ENCODE results near the gene MYH9. TPM values are rescaled to one million over a fixed set of nuclear protein-coding genes. Genes with fewer than 3 reads are reported as not detected.

MYH9 gene
- total RNA-seq, 4 donors from 2014 or later = 284 to 323 (median 294) TPM

GRCh38 chr22:36398601-36399471, 11.1 kb upstream of the MYH9 start:
- TF ChIP-seq EP300 (IDR thresholded peaks at IDR 0.05) (no peak), POLR2A (IDR thresholded peaks at IDR 0.05) (no peak)
- TF ChIP-seq, protein P1, sequence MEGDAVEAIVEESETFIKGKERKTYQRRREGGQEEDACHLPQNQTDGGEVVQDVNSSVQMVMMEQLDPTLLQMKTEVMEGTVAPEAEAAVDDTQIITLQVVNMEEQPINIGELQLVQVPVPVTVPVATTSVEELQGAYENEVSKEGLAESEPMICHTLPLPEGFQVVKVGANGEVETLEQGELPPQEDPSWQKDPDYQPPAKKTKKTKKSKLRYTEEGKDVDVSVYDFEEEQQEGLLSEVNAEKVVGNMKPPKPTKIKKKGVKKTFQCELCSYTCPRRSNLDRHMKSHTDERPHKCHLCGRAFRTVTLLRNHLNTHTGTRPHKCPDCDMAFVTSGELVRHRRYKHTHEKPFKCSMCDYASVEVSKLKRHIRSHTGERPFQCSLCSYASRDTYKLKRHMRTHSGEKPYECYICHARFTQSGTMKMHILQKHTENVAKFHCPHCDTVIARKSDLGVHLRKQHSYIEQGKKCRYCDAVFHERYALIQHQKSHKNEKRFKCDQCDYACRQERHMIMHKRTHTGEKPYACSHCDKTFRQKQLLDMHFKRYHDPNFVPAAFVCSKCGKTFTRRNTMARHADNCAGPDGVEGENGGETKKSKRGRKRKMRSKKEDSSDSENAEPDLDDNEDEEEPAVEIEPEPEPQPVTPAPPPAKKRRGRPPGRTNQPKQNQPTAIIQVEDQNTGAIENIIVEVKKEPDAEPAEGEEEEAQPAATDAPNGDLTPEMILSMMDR (IDR thresholded peaks at IDR 0.05) = no peak
- H3K27ac ChIP-seq = no peak overlapping the region
- 80% methylated on average over 10 of the region's 10 CpGs for WGBS
- H3K4me1 ChIP-seq = peaks cover 25% of the 10 kb centered on the region
- DNase-seq (ENCODE audit: low spot score in 2 of 2) = no peak
- no peaks in the 10 kb centered on the region for H3K36me3 ChIP-seq
- H3K27me3 ChIP-seq = no peaks in the 10 kb centered on the region
- H3K9me3 ChIP-seq = no peaks in the 10 kb centered on the region
- no peak overlapping the region for H3K4me3 ChIP-seq

- WGBS = 84% methylated on average over 13 of the region's 13 CpGs
- Histone ChIP-seq H3K9me3 (no peaks in the 10 kb centered on the region), H3K27me3 (no peaks in the 10 kb centered on the region), H3K27ac (no peak overlapping the region), H3K36me3 (no peaks in the 10 kb centered on the region), H3K4me3 (no peak overlapping the region), H3K4me1 (peaks cover 25% of the 10 kb centered on the region)
- TF ChIP-seq POLR2AphosphoS5 (IDR thresholded peaks at IDR 0.05) = no peak
- TF ChIP-seq EP300 (IDR thresholded peaks at IDR 0.05) = no peak
- TF ChIP-seq POLR2A (IDR thresholded peaks at IDR 0.05) = no peak
- TF ChIP-seq, protein P1 (IDR thresholded peaks at IDR 0.05) = no peak
- DNase-seq (ENCODE audit: low spot score in 2 of 2) = no peak
Measured at GRCh38 chr22:36397131-36398093, 9.6 kb upstream of the MYH9 start.

GRCh38 chr22:36395915-36396314, 8.1 kb upstream of the MYH9 start:
- H3K4me1 ChIP-seq = peaks cover 25% of the 10 kb centered on the region
- 45% methylated on average over 2 of the region's 2 CpGs for WGBS
- H3K4me3 ChIP-seq = no peak overlapping the region
- no peak for DNase-seq (ENCODE audit: low spot score in 2 of 2)
- H3K27me3 ChIP-seq = no peaks in the 10 kb centered on the region
- TF ChIP-seq POLR2AphosphoS5 (IDR thresholded peaks at IDR 0.05) (no peak), POLR2A (IDR thresholded peaks at IDR 0.05) (no peak)
- TF ChIP-seq, protein P1 (IDR thresholded peaks at IDR 0.05) = no peak
- peak overlapping the region; percentile 51 for H3K27ac ChIP-seq
- H3K9me3 ChIP-seq = no peaks in the 10 kb centered on the region
- H3K36me3 ChIP-seq = no peaks in the 10 kb centered on the region

- Histone ChIP-seq H3K36me3 (no peaks in the 10 kb centered on the region), H3K4me1 (peaks cover 25% of the 10 kb centered on the region), H3K4me3 (no peak overlapping the region), H3K9me3 (no peaks in the 10 kb centered on the region), H3K27me3 (no peaks in the 10 kb centered on the region), H3K27ac (peak overlapping the region; percentile 45)
- TF ChIP-seq POLR2A (IDR thresholded peaks at IDR 0.05) = no peak
- TF ChIP-seq EP300 (IDR thresholded peaks at IDR 0.05) = no peak
- TF ChIP-seq, protein P1 (IDR thresholded peaks at IDR 0.05) = no peak
- no peak for TF ChIP-seq POLR2AphosphoS5 (IDR thresholded peaks at IDR 0.05)
- WGBS = 65% methylated on average over 12 of the region's 12 CpGs
- no peak for DNase-seq (ENCODE audit: low spot score in 2 of 2)
Measured at GRCh38 chr22:36395055-36395849, 7.5 kb upstream of the MYH9 start.
